Caco-2 (cell line): ENCODE measurements around the gene HOOK1. TPM values are rescaled to one million over a fixed set of nuclear protein-coding genes. Genes with fewer than 3 reads are reported as not detected.
A peak's percentile ranks its signal among the peaks of the same experiment; 100 is the strongest.

ENCODE experiments used
- BruUV-seq: library from RNA; stranded (reverse); fragments of 400-500 nt; replicated peaks from 2 replicates; lab custom pipeline; 2021; lab: Mats Ljungman, UMichigan
- CTCF ChIA-PET: fragments of 300-600 bp; sonication (Branson Sonifier 250); formaldehyde crosslinking; loops from one replicate; lab custom pipeline; 2022; ENCODE audit warnings: antibody characterized with exemption; lab: Charles Lee
- POLR2A ChIA-PET: fragments of 300-600 bp; sonication (Branson Sonifier 250); formaldehyde crosslinking; loops from one replicate; lab custom pipeline; 2022; ENCODE audit warnings: antibody characterized with exemption; lab: Charles Lee
- DNase-seq, 2 experiments: peaks; one replicate each; pipeline versions ENCODE4 v3.0.0 to v3.0.0-alpha.2; 2020 to 2022
- H3K27me3 ChIP-seq: replicated peaks from 2 replicates; pipeline ENCODE4 v1.6.0; 2011; ENCODE audit warnings: low read length; ENCODE audit not compliant: control insufficient read depth, insufficient read depth
- H3K36me3 ChIP-seq: 2 replicates; pipeline ENCODE4 v1.5.1; 2011; ENCODE audit warnings: low read length; ENCODE audit not compliant: control insufficient read depth, insufficient read depth
- H3K4me1 ChIP-seq: fragments of 250-450 bp; sonication (Bioruptor Pico); 2 replicates; pipeline ENCODE4 v1.5.1; 2020; ENCODE audit warnings: mild to moderate bottlenecking
- H3K4me3 ChIP-seq: 2 replicates; pipeline ENCODE4 v1.5.1; 2011; ENCODE audit warnings: low read depth, mild to moderate bottlenecking, control low read depth, low read length
- H3K9me3 ChIP-seq: fragments of 250-450 bp; sonication (Bioruptor Pico); 2 replicates; pipeline ENCODE4 v1.5.1; 2020; ENCODE audit warnings: mild to moderate bottlenecking, moderate library complexity
- H3K27ac Mint-ChIP-seq: one replicate; pipeline ENCODE4 v1.8.0; 2022; ENCODE audit warnings: mixed read lengths; ENCODE audit not compliant: unreplicated experiment
- H3K27me3 Mint-ChIP-seq: one replicate; pipeline ENCODE4 v1.8.0; 2022; ENCODE audit warnings: mixed read lengths; ENCODE audit not compliant: insufficient read depth, unreplicated experiment
- H3K36me3 Mint-ChIP-seq: one replicate; pipeline ENCODE4 v1.8.0; 2022; ENCODE audit warnings: mild to moderate bottlenecking, mixed read lengths; ENCODE audit not compliant: insufficient read depth, unreplicated experiment
- H3K4me1 Mint-ChIP-seq: one replicate; pipeline ENCODE4 v1.8.0; 2022; ENCODE audit warnings: low read depth, mixed read lengths; ENCODE audit not compliant: unreplicated experiment
- H3K4me3 Mint-ChIP-seq: one replicate; pipeline ENCODE4 v1.8.0; 2022; ENCODE audit warnings: mild to moderate bottlenecking, moderate library complexity, mixed read lengths; ENCODE audit not compliant: unreplicated experiment
- H3K9me3 Mint-ChIP-seq: one replicate; pipeline ENCODE4 v1.8.0; 2022; ENCODE audit warnings: mixed read lengths; ENCODE audit not compliant: unreplicated experiment
- intact Hi-C: fragments of 100-400 bp; cut with micrococcal nuclease; formaldehyde crosslinking; loops from one replicate; pipeline ENCODE4 v1.10.0; 2022; ENCODE audit not compliant: unreplicated experiment
- total RNA-seq: library from RNA; stranded (reverse); gene quantifications from 2 replicates; pipeline ENCODE4 v1.2.3, GENCODE V29; 2022
- TF ChIP-seq, protein P1 (sequence below), 2 experiments: fragments of 200-600 bp in 1 of 2; IDR thresholded peaks; 1 replicate in 1 of 2; 2 replicates in 1 of 2; pipeline versions ENCODE4 v1.5.1 to v1.8.0; 2011 to 2022; ENCODE audit warnings: antibody characterized with exemption in 1 of 2, control low read depth in 1 of 2, inconsistent platforms in 1 of 2, low read depth in 1 of 2, low read length in 1 of 2, mild to moderate bottlenecking in 1 of 2, moderate library complexity in 1 of 2; ENCODE audit not compliant: insufficient read depth in 1 of 2, severe bottlenecking in 1 of 2, unreplicated experiment in 1 of 2

Gene HOOK1
- total RNA-seq, 1 experiment from 2014 or later: 25.2 TPM

DNA sequence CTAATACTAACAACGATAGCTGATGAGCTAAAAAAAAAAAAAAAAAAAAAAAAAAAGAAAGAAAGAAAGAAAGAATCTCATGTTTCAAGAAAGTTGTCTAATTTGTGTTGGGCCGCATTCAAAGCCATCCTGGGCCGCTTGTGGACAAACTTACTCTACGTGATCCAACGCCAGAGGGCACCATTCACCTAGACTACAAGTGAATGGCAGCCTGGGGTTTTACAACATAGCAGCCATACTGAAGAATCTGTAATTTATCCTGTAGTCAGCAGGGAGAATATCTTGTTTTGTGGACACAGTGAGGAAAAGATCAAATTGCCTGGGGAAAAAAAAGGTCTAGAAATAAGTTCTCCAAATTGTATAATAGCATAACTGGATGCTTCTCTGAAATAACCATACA is 64.8 kb downstream of the HOOK1 start:
- Histone ChIP-seq H3K4me3 (no peak overlapping the region), H3K36me3 (no peaks in the 10 kb centered on the region), H3K9me3 (no peaks in the 10 kb centered on the region), H3K4me1 (no peaks in the 10 kb centered on the region), H3K27me3 (no peaks in the 10 kb centered on the region)
- BruUV-seq: no TSS peak
- POLR2A ChIA-PET: interaction anchor here (0.6 kb wide), 1 partner anchor 68 kb away, joined by 3 read pairs; no protein-coding TSS in a partner anchor
- Mint-ChIP-seq H3K27ac (no peak overlapping the region), H3K9me3 (no peaks in the 10 kb centered on the region), H3K4me1 (no peaks in the 10 kb centered on the region), H3K36me3 (no peaks in the 10 kb centered on the region), H3K27me3 (no peaks in the 10 kb centered on the region), H3K4me3 (no peak overlapping the region)
- peak; percentile 67 to 70 for DNase-seq
- intact Hi-C loops: loop anchor here (1.0 kb wide), 2 partner anchors 24 to 68 kb away; no protein-coding TSS in a partner anchor
- CTCF ChIA-PET: interaction anchor here (4.6 kb wide), 1 partner anchor 67 kb away, joined by 44 read pairs; no protein-coding TSS in a partner anchor
- TF ChIP-seq, protein P1, sequence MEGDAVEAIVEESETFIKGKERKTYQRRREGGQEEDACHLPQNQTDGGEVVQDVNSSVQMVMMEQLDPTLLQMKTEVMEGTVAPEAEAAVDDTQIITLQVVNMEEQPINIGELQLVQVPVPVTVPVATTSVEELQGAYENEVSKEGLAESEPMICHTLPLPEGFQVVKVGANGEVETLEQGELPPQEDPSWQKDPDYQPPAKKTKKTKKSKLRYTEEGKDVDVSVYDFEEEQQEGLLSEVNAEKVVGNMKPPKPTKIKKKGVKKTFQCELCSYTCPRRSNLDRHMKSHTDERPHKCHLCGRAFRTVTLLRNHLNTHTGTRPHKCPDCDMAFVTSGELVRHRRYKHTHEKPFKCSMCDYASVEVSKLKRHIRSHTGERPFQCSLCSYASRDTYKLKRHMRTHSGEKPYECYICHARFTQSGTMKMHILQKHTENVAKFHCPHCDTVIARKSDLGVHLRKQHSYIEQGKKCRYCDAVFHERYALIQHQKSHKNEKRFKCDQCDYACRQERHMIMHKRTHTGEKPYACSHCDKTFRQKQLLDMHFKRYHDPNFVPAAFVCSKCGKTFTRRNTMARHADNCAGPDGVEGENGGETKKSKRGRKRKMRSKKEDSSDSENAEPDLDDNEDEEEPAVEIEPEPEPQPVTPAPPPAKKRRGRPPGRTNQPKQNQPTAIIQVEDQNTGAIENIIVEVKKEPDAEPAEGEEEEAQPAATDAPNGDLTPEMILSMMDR (IDR thresholded peaks at IDR 0.05; ENCODE audit: insufficient read depth in 1 of 2, low read depth in 1 of 2, low read length in 1 of 2, severe bottlenecking in 1 of 2, unreplicated experiment in 1 of 2): peak; percentile 39 to 41

DNA sequence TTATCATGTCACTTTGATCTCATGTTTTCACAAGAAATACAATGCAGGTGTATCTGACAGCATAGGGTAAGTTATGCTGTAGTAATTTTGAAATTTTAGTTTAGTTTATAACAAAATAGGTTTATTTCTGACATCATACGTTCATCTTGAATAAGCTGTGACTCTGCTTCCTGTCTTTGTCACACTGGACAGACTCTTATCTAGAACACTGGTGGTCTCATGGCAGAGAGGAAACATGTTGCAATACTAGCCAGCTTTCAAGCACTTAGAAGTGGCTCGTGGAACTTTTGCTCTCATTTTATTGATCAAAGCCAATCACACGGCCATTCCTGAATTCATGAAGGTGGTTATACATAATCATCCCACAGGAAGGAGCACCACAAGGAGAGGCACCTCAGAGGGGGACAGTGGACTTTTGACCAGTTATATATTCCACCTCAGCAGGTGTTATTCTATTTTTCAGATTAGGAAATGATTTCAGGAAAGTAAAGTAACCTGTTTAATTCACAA is 65.3 kb downstream of the HOOK1 start:
- TF ChIP-seq, protein P1 (IDR thresholded peaks at IDR 0.05; ENCODE audit: insufficient read depth in 1 of 2, low read depth in 1 of 2, low read length in 1 of 2, severe bottlenecking in 1 of 2, unreplicated experiment in 1 of 2): no peak

DNA sequence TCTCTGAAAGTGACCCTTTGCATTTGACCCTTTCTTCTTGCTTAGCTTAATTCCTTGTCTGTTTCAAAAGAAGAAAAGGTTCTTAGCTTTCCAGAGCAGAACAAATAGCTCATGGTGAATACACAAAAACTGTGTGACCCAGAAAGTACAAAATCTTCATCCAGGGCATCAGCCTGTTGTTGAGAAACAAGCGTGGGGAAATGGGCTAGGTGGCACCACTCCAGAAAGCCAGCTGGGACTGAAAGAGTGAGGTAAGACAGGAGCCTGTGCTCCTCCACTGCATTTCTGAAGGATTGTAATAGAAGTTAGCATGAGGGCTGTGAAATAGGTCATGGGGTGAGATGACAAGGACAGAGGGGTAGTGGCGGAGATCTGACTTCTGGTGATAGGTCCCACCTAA is 66.0 kb downstream of the HOOK1 start:
- Histone ChIP-seq H3K9me3 (no peaks in the 10 kb centered on the region), H3K36me3 (no peaks in the 10 kb centered on the region), H3K4me3 (no peak overlapping the region), H3K4me1 (no peaks in the 10 kb centered on the region), H3K27me3 (no peaks in the 10 kb centered on the region)
- no TSS peak for BruUV-seq
- intact Hi-C loops: no loop called here
- Mint-ChIP-seq H3K4me3 (no peak overlapping the region), H3K27ac (no peak overlapping the region), H3K4me1 (no peaks in the 10 kb centered on the region), H3K27me3 (no peaks in the 10 kb centered on the region), H3K9me3 (no peaks in the 10 kb centered on the region), H3K36me3 (no peaks in the 10 kb centered on the region)
- no peak for DNase-seq
- CTCF ChIA-PET: interaction anchor here (4.6 kb wide), 1 partner anchor 66 kb away, joined by 44 read pairs; no protein-coding TSS in a partner anchor
- TF ChIP-seq, protein P1 (IDR thresholded peaks at IDR 0.05; ENCODE audit: insufficient read depth in 1 of 2, low read depth in 1 of 2, low read length in 1 of 2, severe bottlenecking in 1 of 2, unreplicated experiment in 1 of 2): no peak
- POLR2A ChIA-PET: no interaction called here

More for the DNA sequence above, 65.3 kb downstream of the HOOK1 start:
- Mint-ChIP-seq H3K27ac (no peak overlapping the region), H3K9me3 (no peaks in the 10 kb centered on the region), H3K4me3 (no peak overlapping the region), H3K36me3 (no peaks in the 10 kb centered on the region), H3K4me1 (no peaks in the 10 kb centered on the region), H3K27me3 (no peaks in the 10 kb centered on the region)
- Histone ChIP-seq H3K9me3 (no peaks in the 10 kb centered on the region), H3K27me3 (no peaks in the 10 kb centered on the region), H3K4me3 (no peak overlapping the region), H3K4me1 (no peaks in the 10 kb centered on the region), H3K36me3 (no peaks in the 10 kb centered on the region)
- POLR2A ChIA-PET: no interaction called here
- CTCF ChIA-PET: interaction anchor here (4.6 kb wide), 1 partner anchor 67 kb away, joined by 44 read pairs; no protein-coding TSS in a partner anchor
- BruUV-seq: no TSS peak
- intact Hi-C loops: loop anchor here (1.0 kb wide), 2 partner anchors 23 to 67 kb away; no protein-coding TSS in a partner anchor
- no peak for DNase-seq
